ENCODE results near the gene SEC62.
A peak's percentile ranks its signal among the peaks of the same experiment; 100 is the strongest.

Gene SEC62

GRCh38 chr3:169971522-169971921, 4.9 kb downstream of the SEC62 start:
- Histone ChIP-seq H3K27ac (no peak overlapping the region), H3K4me3 (no peak overlapping the region), H3K9me3 (ENCODE audit: low read depth, low read length) (no peaks in the 10 kb centered on the region), H3K9ac (ENCODE audit: insufficient read length) (no peak overlapping the region), H3K36me3 (ENCODE audit: insufficient read depth, low read length) (peaks cover 68% of the 10 kb centered on the region)
- no peak for DNase-seq (ENCODE audit: low read depth, low spot score)
- TF ChIP-seq FOXP2 (optimal IDR thresholded peaks at IDR 0.05; ENCODE audit: control extremely low read depth, extremely low read length, insufficient read depth) (no peak), POLR2AphosphoS5 (IDR thresholded peaks at IDR 0.05; ENCODE audit: borderline replicate concordance, low read depth, low read length) (no peak), EZH2 (IDR thresholded peaks at IDR 0.05) (no peak)

GRCh38 chr3:169980055-169980454, 13.4 kb downstream of the SEC62 start:
- TF ChIP-seq POLR2AphosphoS5 (IDR thresholded peaks at IDR 0.05; ENCODE audit: borderline replicate concordance, low read depth, low read length), result no peak
- TF ChIP-seq EZH2 (IDR thresholded peaks at IDR 0.05), result no peak
- no peak for TF ChIP-seq FOXP2 (optimal IDR thresholded peaks at IDR 0.05; ENCODE audit: control extremely low read depth, extremely low read length, insufficient read depth)
- no peak for DNase-seq (ENCODE audit: low read depth, low spot score)
- Histone ChIP-seq H3K36me3 (ENCODE audit: insufficient read depth, low read length) (peaks cover 98% of the 10 kb centered on the region), H3K9me3 (ENCODE audit: low read depth, low read length) (no peaks in the 10 kb centered on the region), H3K4me3 (no peak overlapping the region), H3K27ac (no peak overlapping the region), H3K9ac (ENCODE audit: insufficient read length) (no peak overlapping the region)

- no peak for DNase-seq (ENCODE audit: low read depth, low spot score)
- Histone ChIP-seq H3K4me3 (no peak overlapping the region), H3K36me3 (ENCODE audit: insufficient read depth, low read length) (peaks cover 96% of the 10 kb centered on the region), H3K9me3 (ENCODE audit: low read depth, low read length) (no peaks in the 10 kb centered on the region), H3K9ac (ENCODE audit: insufficient read length) (no peak overlapping the region), H3K27ac (no peak overlapping the region)
- TF ChIP-seq POLR2AphosphoS5 (IDR thresholded peaks at IDR 0.05; ENCODE audit: borderline replicate concordance, low read depth, low read length) (no peak), EZH2 (IDR thresholded peaks at IDR 0.05) (no peak), FOXP2 (optimal IDR thresholded peaks at IDR 0.05; ENCODE audit: control extremely low read depth, extremely low read length, insufficient read depth) (no peak)
Observed at GRCh38 chr3:169984292-169984691, 17.7 kb downstream of the SEC62 start.

- Histone ChIP-seq H3K27ac (no peak overlapping the region), H3K9me3 (ENCODE audit: low read depth, low read length) (no peaks in the 10 kb centered on the region), H3K9ac (ENCODE audit: insufficient read length) (no peak overlapping the region), H3K4me3 (no peak overlapping the region), H3K36me3 (ENCODE audit: insufficient read depth, low read length) (peaks cover 70% of the 10 kb centered on the region)
- no peak for DNase-seq (ENCODE audit: low read depth, low spot score)
- TF ChIP-seq POLR2AphosphoS5 (IDR thresholded peaks at IDR 0.05; ENCODE audit: borderline replicate concordance, low read depth, low read length) (no peak), FOXP2 (optimal IDR thresholded peaks at IDR 0.05; ENCODE audit: control extremely low read depth, extremely low read length, insufficient read depth) (no peak)
Observed at GRCh38 chr3:169990431-169990830, 23.8 kb downstream of the SEC62 start.

GRCh38 chr3:169992156-169992555, 25.5 kb downstream of the SEC62 start:
- H3K36me3 ChIP-seq (ENCODE audit: insufficient read depth, low read length), result peaks cover 69% of the 10 kb centered on the region

GRCh38 chr3:169992781-169993180, 26.2 kb downstream of the SEC62 start:
- Histone ChIP-seq H3K9me3 (ENCODE audit: low read depth, low read length) (no peaks in the 10 kb centered on the region), H3K4me3 (no peak overlapping the region), H3K27ac (peak overlapping the region; percentile 8; the same call in 1 of the 2 replicates), H3K9ac (ENCODE audit: insufficient read length) (no peak overlapping the region), H3K36me3 (ENCODE audit: insufficient read depth, low read length) (peaks cover 63% of the 10 kb centered on the region)
- no peak for DNase-seq (ENCODE audit: low read depth, low spot score)
- TF ChIP-seq EZH2 (IDR thresholded peaks at IDR 0.05) (no peak), POLR2AphosphoS5 (IDR thresholded peaks at IDR 0.05; ENCODE audit: borderline replicate concordance, low read depth, low read length) (no peak)

More at GRCh38 chr3:169992156-169992555, 25.5 kb downstream of the SEC62 start:
- DNase-seq (ENCODE audit: low read depth, low spot score), result no peak
- no peak for TF ChIP-seq FOXP2 (optimal IDR thresholded peaks at IDR 0.05; ENCODE audit: control extremely low read depth, extremely low read length, insufficient read depth)
- no peaks in the 10 kb centered on the region for H3K9me3 ChIP-seq (ENCODE audit: low read depth, low read length)
- H3K27ac ChIP-seq, result no peak overlapping the region
- H3K9ac ChIP-seq (ENCODE audit: insufficient read length), result no peak overlapping the region
- H3K4me3 ChIP-seq, result no peak overlapping the region

- TF ChIP-seq POLR2AphosphoS5 (IDR thresholded peaks at IDR 0.05; ENCODE audit: borderline replicate concordance, low read depth, low read length), result no peak
- no peak for TF ChIP-seq EZH2 (IDR thresholded peaks at IDR 0.05)
- Histone ChIP-seq H3K9me3 (ENCODE audit: low read depth, low read length) (no peaks in the 10 kb centered on the region; the same call in 1 of the 2 replicates), H3K27ac (no peak overlapping the region), H3K36me3 (ENCODE audit: insufficient read depth, low read length) (peaks cover 56% of the 10 kb centered on the region), H3K4me3 (no peak overlapping the region), H3K9ac (ENCODE audit: insufficient read length) (no peak overlapping the region)
- no peak for DNase-seq (ENCODE audit: low read depth, low spot score)
Observed at GRCh38 chr3:169993761-169994160, 27.2 kb downstream of the SEC62 start.

- no peaks in the 10 kb centered on the region; the same call in 1 of the 2 replicates for H3K9me3 ChIP-seq (ENCODE audit: low read depth, low read length)
- H3K27ac ChIP-seq, result no peak overlapping the region
- DNase-seq (ENCODE audit: low read depth, low spot score), result no peak
- peaks cover 42% of the 10 kb centered on the region for H3K36me3 ChIP-seq (ENCODE audit: insufficient read depth, low read length)
- no peak overlapping the region for H3K9ac ChIP-seq (ENCODE audit: insufficient read length)
- TF ChIP-seq FOXP2 (optimal IDR thresholded peaks at IDR 0.05; ENCODE audit: control extremely low read depth, extremely low read length, insufficient read depth), result no peak
- no peak for TF ChIP-seq EZH2 (IDR thresholded peaks at IDR 0.05)
- TF ChIP-seq POLR2AphosphoS5 (IDR thresholded peaks at IDR 0.05; ENCODE audit: borderline replicate concordance, low read depth, low read length), result no peak
- no peak overlapping the region for H3K4me3 ChIP-seq
Observed at GRCh38 chr3:169996063-169996462, 29.5 kb downstream of the SEC62 start.

- no peaks in the 10 kb centered on the region; the same call in 1 of the 2 replicates for H3K9me3 ChIP-seq (ENCODE audit: low read depth, low read length)
- H3K27ac ChIP-seq, result no peak overlapping the region
- H3K4me3 ChIP-seq, result no peak overlapping the region
- TF ChIP-seq FOXP2 (optimal IDR thresholded peaks at IDR 0.05; ENCODE audit: control extremely low read depth, extremely low read length, insufficient read depth), result no peak
- no peak for TF ChIP-seq EZH2 (IDR thresholded peaks at IDR 0.05)
- TF ChIP-seq POLR2AphosphoS5 (IDR thresholded peaks at IDR 0.05; ENCODE audit: borderline replicate concordance, low read depth, low read length), result no peak
- H3K9ac ChIP-seq (ENCODE audit: insufficient read length), result no peak overlapping the region
- no peak for DNase-seq (ENCODE audit: low read depth, low spot score)
- peaks cover 21% of the 10 kb centered on the region for H3K36me3 ChIP-seq (ENCODE audit: insufficient read depth, low read length)
Observed at GRCh38 chr3:169998668-169999131, 32.1 kb downstream of the SEC62 start.
